Measurements from ENCODE around the gene UCP1.
A peak's percentile ranks its signal among the peaks of the same experiment; 100 is the strongest.

Gene UCP1

GRCh38 chr4:140607852-140608251 is 39.1 kb upstream of the UCP1 start:
- no peak for DNase-seq (ENCODE audit: insufficient read length, low spot score)
- no peak for TF ChIP-seq CTCF (IDR thresholded peaks at IDR 0.05; ENCODE audit: insufficient read depth, missing control alignments)
- FAIRE-seq, result no peak

- DNase-seq (ENCODE audit: insufficient read length, low spot score) (no peak), FAIRE-seq (no peak)
- TF ChIP-seq CTCF (IDR thresholded peaks at IDR 0.05; ENCODE audit: insufficient read depth, missing control alignments), result no peak
Measured at GRCh38 chr4:140604544-140604943, 35.8 kb upstream of the UCP1 start.

- DNase-seq (ENCODE audit: insufficient read length, low spot score), result no peak
- FAIRE-seq, result no peak
- no peak for TF ChIP-seq CTCF (IDR thresholded peaks at IDR 0.05; ENCODE audit: insufficient read depth, missing control alignments)
Measured at GRCh38 chr4:140603286-140603685, 34.5 kb upstream of the UCP1 start.

- DNase-seq (ENCODE audit: insufficient read length, low spot score) (no peak), FAIRE-seq (no peak)
- no peak for TF ChIP-seq CTCF (IDR thresholded peaks at IDR 0.05; ENCODE audit: insufficient read depth, missing control alignments)
Measured at GRCh38 chr4:140602714-140603113, 34.0 kb upstream of the UCP1 start.

GRCh38 chr4:140600408-140600807 is 31.6 kb upstream of the UCP1 start:
- DNase-seq (ENCODE audit: insufficient read length, low spot score) (no peak), FAIRE-seq (no peak)
- no peak for TF ChIP-seq CTCF (IDR thresholded peaks at IDR 0.05; ENCODE audit: insufficient read depth, missing control alignments)

- peak; percentile 21 for TF ChIP-seq CTCF (IDR thresholded peaks at IDR 0.05; ENCODE audit: insufficient read depth, missing control alignments)
- DNase-seq (ENCODE audit: insufficient read length, low spot score) (no peak), FAIRE-seq (no peak)
Measured at GRCh38 chr4:140595065-140595464, 26.3 kb upstream of the UCP1 start.

GRCh38 chr4:140584439-140584838 is 15.7 kb upstream of the UCP1 start:
- FAIRE-seq (no peak), DNase-seq (ENCODE audit: insufficient read length, low spot score) (no peak)
- no peak for TF ChIP-seq CTCF (IDR thresholded peaks at IDR 0.05; ENCODE audit: insufficient read depth, missing control alignments)
